Iris pigment epithelial cell (primary cell): Measurements from ENCODE around the gene DEFB113.
"Not testable (repeated sequence)": the region's sequence is repeated elsewhere in the genome, so short reads cannot be mapped to it uniquely, and the experiment has no call there.

Experiments
- DNase-seq: peaks from one replicate; pipeline ENCODE4 v3.0.0-alpha.2; 2011; ENCODE audit warnings: low read depth

DEFB113 gene, protein sequence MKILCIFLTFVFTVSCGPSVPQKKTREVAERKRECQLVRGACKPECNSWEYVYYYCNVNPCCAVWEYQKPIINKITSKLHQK

DNA sequence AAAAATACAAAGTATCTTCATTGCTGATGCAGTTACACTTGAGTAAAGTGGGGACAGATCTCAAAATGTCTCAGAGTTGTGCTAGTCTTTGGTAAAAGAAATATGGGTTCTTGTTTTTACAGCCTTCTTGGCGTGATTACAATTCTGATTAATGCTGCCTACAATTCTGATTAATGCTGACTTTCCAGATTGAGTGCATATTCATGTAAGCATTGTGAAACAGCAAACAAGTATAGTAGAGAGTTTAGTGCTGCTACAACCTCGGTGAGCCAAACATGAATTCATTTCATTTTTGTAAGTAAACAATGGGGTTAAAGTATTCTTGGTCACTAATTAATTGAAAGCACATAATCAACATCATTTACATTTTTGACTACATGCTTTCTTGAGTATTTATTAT, at the start of gene DEFB113:
DEFB113 (minus strand) TSS at position 21 of the 400 bp plus-strand sequence; CDS start at position 21, 0 bp downstream.
- DNase-seq = no peak

DNA sequence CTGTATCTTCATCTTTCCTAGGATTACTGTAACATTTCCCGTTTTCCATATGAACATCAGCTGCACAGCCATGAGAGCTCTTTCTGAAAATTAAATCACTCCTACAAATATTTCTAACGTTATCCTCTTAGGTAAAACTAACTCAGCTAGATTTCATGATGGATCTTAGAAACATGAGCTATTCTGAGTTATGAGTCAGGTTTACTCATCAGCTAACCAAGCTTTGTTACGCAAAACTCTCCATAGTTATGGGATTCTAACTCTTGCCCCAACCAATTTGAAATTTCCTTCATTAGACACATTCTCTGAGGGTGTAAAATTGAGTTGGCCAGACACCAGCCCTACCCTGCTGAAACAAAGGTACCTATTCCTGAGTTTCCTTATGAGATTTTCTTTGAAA, 38.4 kb upstream of the DEFB113 start:
- DNase-seq = peak; percentile 5

DNA sequence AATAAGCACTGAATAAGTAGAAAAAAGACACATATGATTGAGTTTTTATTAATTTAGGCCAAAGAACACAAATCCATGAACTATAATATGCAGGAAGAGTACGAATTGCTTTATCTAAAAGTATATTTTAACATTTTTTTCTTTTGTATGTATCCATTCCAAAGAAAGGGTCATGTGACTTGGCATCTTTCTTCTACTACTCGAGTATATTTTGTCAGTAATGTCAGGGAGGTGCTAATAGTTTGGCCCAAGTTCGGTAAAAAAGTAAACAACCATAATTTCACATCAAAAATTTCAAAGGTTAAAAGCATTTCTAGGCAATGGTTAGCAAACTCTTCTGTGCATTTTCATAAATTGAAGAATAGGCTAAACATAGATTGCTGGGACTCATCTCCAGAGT, 33.7 kb upstream of the DEFB113 start:
- DNase-seq = no peak

DNA sequence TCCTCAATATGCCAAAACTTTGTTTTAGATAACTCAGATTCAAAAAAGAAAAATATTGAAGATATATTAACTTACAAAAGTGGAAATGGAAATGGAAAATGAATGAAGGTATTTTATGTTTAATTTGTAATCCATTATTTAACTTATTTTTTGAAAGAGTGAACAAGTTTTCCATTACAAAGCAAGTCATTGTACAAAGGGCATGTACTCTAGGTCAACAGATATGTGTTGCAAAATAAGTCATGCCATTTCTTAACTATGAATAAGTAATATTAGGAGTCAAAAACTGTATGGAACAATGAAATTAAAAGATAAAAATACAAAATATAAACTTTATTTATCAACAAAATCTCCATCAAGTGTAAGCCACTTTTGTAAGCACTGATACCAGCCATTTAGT, 25.9 kb upstream of the DEFB113 start:
- DNase-seq = no peak

DNA sequence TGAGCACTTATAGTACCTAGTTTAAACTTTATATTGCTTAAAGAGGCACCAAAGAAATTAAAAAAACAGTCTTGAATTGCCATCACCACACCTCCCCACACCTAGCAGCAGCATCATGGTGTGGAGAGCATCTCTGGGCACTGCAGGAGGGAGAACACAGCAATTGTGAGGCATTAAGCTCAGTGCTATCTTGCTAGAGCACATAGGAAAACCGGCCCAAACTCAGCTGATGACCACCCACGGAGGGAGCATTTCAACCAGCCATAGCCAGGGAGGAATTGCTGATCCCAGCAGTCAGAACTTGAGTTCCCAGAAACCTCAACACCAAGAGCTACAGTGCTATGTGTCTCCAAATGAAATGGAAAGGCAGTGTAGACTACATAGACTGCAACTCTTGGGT, 19.5 kb upstream of the DEFB113 start:
- DNase-seq = no peak

DNA sequence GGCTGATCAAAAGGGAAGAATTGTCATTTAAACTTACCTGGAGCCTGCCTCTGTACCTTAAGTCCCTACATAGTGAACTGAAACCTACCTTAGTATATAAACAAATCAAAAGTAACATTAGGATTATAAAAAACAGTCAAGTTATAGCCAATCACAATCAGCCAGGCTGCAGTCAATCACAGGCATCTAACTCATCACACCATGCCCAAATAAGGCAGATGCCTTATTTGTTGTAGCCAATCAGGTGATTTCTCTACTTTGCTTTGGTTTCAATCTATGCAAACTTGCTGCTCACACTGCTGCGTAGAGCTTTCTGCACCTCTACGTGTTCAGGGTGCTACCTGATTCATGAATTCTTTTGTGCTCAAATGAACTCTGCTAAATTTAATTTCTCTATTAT, 18.3 kb upstream of the DEFB113 start:
- no peak for DNase-seq

DNA sequence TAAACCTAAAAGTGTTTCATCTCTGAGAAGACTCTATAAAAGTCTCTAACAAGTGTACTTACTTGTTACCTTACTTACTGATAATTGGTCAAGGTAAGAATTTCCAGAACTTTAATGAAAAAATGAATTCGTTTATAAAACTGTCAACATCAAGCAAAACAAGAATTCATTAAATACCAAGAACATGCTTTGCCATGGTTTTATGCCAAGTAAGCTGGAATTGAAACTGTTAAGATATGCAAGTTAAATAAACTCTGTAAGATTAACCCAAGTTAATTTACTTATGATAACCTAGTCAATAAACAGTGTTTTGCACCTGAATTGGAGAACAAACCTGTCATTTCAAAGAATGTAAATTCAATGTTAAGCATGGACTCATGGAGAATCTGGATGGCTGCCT, 17.1 kb upstream of the DEFB113 start:
- DNase-seq = no peak

DNA sequence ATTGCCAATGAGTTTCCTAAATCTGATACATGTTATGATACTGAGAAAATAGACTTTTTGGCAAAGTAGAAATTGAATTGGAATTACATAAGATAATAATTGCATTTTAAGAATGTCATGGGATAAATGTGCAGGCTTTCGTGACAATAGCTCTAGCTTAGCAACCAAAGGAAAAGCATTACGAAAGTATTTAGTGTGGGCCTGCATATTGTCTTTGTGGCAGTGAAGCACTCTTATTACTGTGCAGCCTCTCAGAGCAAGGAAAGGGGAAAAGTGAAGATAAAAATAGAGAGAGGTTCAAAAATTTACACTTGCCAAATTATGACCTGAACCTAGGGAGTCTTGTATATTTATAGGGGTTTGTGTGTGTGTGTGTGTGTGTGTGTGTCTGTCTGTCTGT, 12.6 kb upstream of the DEFB113 start:
- no peak for DNase-seq

DNA sequence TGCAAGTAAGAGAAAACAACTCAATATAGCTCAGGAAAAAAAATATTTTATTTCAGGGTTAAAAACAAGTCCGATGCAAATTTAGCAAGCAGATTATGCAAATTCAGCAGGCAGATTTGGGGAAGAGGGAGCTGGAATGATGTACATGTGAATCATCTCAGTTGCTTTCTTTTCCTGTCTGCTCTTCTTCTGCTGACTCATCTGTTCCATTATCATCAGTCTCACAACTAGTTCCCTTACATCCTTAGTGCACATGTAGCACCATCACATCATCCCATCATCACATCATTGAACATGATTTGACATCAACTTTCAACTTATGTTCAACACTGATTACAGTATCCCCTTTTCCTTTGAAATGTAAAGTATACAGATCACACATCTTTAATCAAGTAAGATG, 11.5 kb upstream of the DEFB113 start:
- peak; percentile 2 for DNase-seq

DNA sequence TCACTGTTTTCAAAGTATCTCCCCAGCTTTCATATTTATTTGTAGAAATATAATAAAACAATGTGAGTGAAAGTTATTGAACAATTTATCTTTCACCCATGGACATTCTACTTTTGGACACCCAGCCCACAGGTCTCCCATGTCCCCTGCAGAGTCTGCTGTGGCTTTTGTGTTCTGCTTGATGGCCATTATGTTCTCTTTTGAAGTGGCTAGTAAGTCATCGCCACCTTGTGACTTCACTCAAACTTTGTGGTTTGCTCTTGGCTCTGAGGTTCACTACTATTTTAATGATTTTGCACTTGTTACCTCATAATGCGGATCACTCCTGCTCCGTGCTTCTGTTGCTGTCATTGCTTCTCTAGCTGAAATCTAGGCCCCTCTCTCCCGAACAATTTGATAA, 10.2 kb upstream of the DEFB113 start:
- DNase-seq = no peak

DNA sequence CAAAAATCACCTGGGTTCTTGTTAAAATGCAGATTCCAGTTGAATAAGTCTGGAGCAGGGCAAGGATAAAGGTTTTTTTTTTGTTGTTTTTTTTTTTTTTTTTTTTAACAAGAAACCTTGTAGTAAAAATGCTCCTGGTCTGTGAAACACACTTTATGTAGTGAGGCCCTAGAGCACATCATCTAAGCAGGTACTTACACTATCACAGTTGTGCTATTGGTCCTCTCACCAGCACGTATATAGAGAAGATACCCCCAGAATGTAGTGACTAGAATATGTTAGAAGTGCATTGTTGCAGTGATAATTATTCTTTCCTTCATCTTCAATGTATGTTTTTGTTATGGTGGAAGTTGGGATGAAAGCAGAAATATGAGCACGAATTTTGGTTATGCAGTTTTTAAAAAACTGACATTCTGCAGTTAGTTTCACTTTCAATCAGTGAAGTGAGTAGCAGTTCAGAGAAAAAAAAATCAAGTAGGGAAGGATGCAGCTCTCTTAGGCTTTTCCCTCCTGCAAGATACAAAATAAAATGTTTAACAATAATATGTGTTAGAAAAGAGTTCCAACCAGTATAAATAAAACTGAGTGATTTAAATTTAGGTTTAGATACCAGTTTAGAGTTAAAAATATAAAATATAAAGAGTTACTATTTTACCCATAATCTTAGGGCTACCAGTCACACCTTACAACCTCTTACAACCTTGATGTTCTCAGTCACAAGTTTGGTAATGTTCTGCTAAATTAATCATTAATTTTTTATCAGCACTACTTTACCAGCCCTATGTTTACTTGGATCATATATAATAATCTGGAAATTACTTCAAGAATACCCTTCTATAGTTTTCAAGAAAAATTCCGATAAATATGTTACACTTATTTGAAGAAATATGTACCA, 9.2 kb upstream of the DEFB113 start:
- no peak for DNase-seq

DNA sequence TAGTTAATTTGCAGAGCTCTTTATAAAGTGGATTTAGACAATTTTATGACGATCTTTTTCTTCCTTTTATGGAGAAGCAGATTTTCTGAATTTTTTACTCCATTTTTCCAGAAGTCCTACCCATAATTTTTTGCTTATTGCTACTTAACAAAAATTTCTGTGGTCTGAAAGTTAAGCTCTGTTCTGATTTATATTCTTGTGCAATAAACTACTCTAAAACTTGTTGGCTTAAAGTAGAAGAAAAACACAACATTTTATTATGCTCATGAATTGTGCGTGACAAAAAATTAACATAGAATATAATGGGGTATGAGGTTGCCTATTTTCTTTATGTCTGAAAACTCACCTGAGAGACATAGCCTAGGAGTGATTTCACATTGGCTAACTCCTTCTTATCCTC, 2.6 kb downstream of the DEFB113 start:
- DNase-seq = no peak

DNA sequence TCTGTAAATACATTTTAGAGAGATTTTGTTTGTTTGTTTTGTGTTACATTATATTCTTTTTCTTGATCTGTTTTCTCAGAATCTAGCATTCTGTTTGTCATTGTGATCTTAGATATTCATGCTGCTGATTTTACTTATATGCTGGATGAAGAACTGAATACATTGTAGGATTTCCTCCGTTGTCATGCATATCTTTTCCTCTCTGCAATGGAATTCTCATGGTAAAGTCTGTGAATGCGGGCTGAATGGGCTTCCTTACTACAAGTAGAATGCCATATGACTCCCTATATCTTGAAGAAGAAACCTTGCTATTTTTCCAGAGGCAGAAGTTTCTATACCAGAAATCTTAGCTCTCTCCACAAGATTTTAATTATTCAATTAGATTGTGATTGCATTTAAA, 3.1 kb downstream of the DEFB113 start:
- no peak for DNase-seq

DNA sequence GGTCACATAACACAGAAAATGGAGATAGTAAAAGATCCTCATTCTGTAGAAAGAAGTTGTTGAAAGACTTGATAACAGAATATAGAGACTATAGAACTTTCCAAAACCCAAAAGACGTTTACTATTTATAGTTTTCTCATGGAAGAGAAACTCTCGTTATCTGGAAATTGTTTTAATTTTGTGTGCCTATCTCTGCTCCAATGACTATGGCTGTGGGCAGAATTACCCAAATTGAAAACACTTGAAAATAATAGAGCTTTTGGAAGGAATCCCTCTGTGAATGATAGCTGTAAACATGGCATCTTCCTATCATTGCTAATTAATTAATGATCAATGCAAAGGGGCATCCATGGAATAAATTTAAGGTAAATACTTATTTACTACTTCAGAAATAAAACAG, 5.4 kb downstream of the DEFB113 start, which contains the start of gene DEFB114:
DEFB114 (minus strand) TSS at position 101 of the 400 bp plus-strand sequence; CDS start at position 42, 59 bp downstream.
- DNase-seq = no peak

DNA sequence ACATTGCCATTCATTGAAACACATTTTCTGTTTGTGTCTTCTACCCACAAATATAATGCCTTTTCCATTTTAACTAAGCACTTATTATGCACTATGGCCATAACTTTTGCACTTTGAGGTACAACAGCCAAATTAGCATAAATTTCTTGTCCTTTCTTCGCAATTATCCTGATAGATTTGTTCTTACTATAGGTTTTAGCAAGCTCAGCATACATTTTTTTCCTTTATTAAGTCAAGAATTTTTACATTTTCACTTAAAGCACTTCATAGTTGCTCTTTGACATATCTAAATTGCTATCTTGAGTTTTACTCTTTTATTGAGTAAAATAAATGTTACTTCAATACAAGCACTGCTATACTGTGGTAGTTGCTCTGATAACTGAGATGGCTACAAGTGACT, 11.2 kb downstream of the DEFB113 start:
- no peak for DNase-seq

DNA sequence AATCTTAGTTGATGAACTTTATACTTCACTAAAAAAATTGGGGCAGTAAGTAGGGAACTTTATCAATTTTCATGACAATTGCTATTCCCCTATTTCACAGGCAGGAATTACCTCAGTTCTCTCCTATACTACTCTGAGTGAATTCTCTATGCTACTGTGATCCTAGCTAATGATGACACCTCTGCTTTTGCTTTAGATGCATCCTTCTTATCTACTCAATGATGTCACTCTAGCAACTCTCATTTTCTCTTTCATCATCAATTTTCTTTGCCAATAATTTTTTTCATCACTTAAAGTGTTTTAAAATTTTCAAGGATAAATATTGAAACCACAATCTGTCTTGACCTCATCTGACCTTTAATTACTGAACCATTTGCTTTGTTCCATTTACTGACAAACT, 13.6 kb downstream of the DEFB113 start:
- DNase-seq = no peak

DNA sequence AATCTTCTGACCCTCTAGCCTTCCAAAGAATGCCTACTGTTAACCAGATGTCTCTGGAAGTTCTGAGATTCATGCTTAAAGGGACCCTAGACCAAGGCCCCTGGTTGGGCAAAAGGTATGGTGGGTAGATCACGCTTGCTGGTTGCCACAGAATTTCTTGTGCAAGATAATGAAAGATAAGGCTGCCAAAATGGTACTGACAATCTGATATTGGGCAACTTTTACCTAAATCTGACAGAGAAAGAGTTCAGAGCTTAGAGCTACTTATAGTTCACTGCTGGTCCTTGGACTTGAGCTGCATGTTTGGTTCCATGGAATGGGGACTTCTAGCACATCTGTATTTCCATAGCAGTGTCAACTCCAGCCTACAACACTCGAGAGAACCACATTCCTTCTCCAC, 17.5 kb downstream of the DEFB113 start:
- no peak for DNase-seq

DNA sequence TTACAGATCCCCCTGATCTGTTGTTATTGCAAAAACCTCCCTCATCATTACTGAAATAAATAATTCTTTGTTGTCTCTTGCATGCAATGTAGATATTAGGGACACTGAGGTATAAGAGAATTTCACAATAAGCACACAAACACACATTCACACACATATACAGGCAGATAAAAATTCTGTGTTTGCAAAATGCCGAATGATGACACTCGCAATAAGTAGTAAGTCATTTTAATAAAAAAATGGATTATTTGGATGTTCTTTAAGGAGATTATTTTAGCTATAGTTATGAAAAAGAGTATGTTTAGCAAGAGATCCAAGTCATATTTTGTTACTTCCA, 19.0 kb downstream of the DEFB113 start:
- DNase-seq = no peak

DNA sequence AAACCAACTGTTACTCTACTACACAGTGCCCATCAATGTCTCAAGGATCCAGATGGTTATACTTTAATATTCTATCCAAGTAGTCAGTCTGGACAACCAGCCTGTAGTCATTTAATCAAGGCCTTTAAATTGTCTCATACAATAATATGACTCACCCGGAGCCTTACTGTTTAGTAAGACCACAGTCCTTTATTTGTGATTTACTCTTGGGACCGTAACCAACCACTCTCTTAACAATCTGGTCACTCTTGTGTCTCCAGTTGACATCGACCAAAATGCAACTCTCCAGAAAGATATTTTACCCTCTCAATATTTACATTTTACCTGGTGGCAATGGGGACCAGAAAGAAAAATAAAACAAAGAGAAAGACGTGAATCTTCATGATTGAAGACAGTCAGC, 20.4 kb downstream of the DEFB113 start:
- DNase-seq = no peak

DNA sequence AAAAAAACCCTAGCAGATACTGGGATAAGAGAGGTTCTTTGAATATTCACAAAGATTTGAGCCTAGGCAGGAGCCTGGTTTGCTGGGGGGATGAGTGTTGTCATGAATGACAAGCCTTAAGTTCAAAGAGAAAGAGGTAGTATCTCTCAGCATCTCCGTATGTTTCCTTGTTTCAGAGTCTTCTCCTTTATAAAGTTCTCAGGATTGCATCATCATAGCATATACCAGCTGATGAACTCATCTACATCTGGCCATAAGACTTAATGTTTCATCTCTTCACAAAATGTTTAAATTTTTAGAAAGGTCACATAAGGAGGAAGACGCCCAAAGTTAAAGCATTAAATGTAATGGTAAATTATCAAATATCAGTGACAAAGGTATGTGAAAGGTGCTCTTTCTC, 22.6 kb downstream of the DEFB113 start:
- no peak for DNase-seq

DNA sequence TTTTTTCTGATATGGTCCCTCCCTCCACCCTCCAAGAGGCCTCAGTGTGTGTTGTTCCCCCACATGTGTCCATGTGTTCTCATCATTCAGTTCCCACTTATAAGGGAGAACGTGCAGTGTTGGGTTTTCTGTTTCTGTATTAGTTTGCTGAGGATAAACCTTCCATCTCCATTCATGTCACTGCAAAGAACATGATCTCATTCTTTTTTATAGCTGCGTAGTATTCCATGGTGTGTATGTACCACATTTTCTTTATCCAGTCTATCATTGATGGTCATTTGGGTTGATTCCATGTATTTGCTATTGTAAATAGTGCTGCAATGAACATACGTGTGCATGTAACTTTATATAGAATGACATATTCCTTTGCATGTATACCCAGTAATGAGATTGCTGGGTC, 25.4 kb downstream of the DEFB113 start:
- not testable (repeated sequence) for DNase-seq

DNA sequence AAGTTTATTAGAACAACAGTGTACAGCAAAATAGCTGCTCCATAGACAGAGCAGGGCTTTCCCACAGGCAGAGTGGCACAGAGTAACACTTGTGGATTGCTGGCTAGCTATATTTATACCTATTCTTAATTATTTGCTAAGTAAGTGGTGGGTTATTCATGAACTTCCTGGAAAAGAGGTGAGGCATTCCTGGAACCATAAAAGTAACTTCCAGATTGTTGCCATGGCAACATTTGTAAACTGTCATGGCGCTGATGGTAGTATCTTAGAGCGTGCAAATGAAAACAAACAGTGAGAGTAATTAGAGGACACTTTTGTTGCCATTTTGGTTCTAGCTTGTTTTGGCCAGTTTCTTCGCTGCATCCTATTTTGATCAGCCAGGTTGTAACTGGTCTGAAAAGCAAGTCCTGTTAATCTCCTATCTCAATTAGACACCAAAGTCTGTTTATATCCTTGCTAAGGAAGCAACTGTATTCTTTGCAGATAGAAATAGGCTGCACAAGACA, 29.4 kb downstream of the DEFB113 start:
- no peak for DNase-seq

DNA sequence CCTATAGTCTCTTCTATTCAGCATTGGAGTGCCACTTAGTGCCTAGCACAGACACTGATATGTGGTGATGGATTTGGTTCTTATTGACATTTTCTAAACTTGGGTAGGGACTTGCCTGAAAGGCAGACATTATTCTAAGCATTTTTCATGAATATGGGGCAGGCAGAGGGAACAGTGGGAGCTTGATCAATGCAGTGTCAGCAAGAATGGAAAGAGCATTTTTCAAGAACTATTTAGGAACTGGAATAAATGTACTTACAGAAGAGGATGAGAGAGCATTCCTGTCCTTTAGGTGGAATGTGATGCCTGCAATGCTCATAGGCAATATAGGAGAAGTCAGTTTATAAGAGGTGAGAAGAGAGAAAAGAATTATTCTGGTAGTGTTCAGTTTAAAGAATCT, 31.6 kb downstream of the DEFB113 start:
- no peak for DNase-seq

DNA sequence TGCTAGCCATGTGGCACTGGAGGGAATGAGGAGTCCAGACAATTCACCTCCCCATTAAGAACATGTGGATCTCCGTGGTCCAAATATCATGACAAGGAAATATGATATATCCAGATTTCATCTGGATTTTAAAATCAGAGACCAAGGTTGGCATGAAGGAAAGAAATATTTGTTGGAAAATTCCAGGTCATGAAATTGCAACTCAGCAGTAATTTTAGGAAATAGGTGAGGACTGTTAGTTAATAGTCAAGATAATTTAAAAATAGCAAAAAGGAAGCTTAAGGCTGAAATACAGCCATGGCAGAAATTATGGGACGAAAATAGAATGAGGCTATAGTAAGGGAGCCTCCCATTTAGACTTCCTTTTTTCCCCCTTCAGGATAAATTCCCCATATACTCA, 32.4 kb downstream of the DEFB113 start:
- no peak for DNase-seq
